ENCODE data around the gene LIMK2.
A peak's percentile ranks its signal among the peaks of the same experiment; 100 is the strongest.
"Not testable (repeated sequence)": the region's sequence is repeated elsewhere in the genome, so short reads cannot be mapped to it uniquely, and the experiment has no call there.

The LIMK2 gene

GRCh38 chr22:31241200-31241599, 29.1 kb downstream of the LIMK2 start:
- no peaks in the 10 kb centered on the region for H3K4me1 ChIP-seq (ENCODE audit: control insufficient read depth in 5 of 5, insufficient read depth in 5 of 5, low read length in 5 of 5)
- no peaks in the 10 kb centered on the region for H3K27me3 ChIP-seq (ENCODE audit: control insufficient read depth in 5 of 5, insufficient read depth in 4 of 5, low read length in 5 of 5)
- peaks cover 0 to 10% (median 7%) of the 10 kb centered on the region in 5 donors for H3K36me3 ChIP-seq (ENCODE audit: control insufficient read depth in 5 of 5, insufficient read depth in 5 of 5, low read length in 5 of 5)
- H3K9ac ChIP-seq (ENCODE audit: low read length in 5 of 5): no peak overlapping the region
- no peaks in the 10 kb centered on the region for H3K9me3 ChIP-seq (ENCODE audit: control insufficient read depth in 5 of 5, low read length in 5 of 5)
- H3K4me3 ChIP-seq (ENCODE audit: low read depth in 1 of 5, low read length in 5 of 5): no peak overlapping the region
- H3K27ac ChIP-seq (ENCODE audit: low read depth, low read length): no peak overlapping the region

- Histone ChIP-seq H3K9me3 (ENCODE audit: control insufficient read depth in 5 of 5, low read length in 5 of 5) (no peaks in the 10 kb centered on the region), H3K36me3 (ENCODE audit: control insufficient read depth in 5 of 5, insufficient read depth in 5 of 5, low read length in 5 of 5) (peaks cover 0 to 10% (median 7%) of the 10 kb centered on the region in 5 donors), H3K9ac (ENCODE audit: low read length in 5 of 5) (no peak overlapping the region), H3K4me1 (ENCODE audit: control insufficient read depth in 5 of 5, insufficient read depth in 5 of 5, low read length in 5 of 5) (no peaks in the 10 kb centered on the region), H3K27ac (ENCODE audit: low read depth, low read length) (no peak overlapping the region), H3K27me3 (ENCODE audit: control insufficient read depth in 5 of 5, insufficient read depth in 4 of 5, low read length in 5 of 5) (no peaks in the 10 kb centered on the region), H3K4me3 (ENCODE audit: low read depth in 1 of 5, low read length in 5 of 5) (no peak overlapping the region)
These were observed 29.8 kb downstream of the LIMK2 start for GRCh38 chr22:31241936-31242335.

DNA sequence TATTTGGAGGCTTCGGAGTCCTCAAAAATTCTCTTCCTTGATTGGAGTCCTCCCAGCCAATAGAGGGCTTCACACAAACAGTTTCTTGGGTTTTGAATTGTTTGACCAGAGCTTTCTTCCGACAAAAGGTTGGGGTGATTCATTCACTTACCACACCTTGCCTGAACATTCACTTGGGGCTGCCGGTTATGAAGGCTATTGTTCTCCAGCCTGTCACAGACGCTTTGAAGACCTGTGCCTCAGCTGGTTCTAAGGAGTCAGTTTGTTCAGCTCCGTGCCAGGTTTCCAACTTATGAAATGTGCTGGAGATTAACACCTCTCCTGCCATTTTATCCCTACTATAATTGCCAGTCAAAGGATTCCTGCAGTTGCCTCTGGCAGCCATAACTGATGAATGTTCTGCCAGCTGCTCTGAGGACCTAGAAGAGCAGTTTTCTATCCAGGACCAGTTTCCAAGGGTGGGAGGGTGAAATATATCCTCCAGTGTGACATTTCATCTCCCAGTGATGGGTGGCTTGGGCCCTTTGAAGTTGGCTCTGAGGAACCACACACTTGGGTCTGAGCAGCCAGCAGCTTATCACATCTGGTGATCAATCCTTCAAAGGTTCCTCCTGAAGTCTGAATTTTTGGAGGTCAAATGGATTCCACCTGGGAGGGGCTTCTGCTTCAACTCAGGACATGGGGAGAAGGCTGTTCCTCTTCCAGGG, 31.4 kb downstream of the LIMK2 start:
- Histone ChIP-seq H3K9me3 (ENCODE audit: control insufficient read depth in 5 of 5, low read length in 5 of 5) (no peaks in the 10 kb centered on the region), H3K9ac (ENCODE audit: low read length in 5 of 5) (no peak overlapping the region), H3K27ac (ENCODE audit: low read depth, low read length) (no peak overlapping the region), H3K36me3 (ENCODE audit: control insufficient read depth in 5 of 5, insufficient read depth in 5 of 5, low read length in 5 of 5) (peaks cover 0 to 10% (median 7%) of the 10 kb centered on the region in 5 donors), H3K4me3 (ENCODE audit: low read depth in 1 of 5, low read length in 5 of 5) (no peak overlapping the region), H3K27me3 (ENCODE audit: control insufficient read depth in 5 of 5, insufficient read depth in 4 of 5, low read length in 5 of 5) (no peaks in the 10 kb centered on the region), H3K4me1 (ENCODE audit: control insufficient read depth in 5 of 5, insufficient read depth in 5 of 5, low read length in 5 of 5) (peaks cover 0 to 11% (median 10%) of the 10 kb centered on the region in 5 donors)

DNA sequence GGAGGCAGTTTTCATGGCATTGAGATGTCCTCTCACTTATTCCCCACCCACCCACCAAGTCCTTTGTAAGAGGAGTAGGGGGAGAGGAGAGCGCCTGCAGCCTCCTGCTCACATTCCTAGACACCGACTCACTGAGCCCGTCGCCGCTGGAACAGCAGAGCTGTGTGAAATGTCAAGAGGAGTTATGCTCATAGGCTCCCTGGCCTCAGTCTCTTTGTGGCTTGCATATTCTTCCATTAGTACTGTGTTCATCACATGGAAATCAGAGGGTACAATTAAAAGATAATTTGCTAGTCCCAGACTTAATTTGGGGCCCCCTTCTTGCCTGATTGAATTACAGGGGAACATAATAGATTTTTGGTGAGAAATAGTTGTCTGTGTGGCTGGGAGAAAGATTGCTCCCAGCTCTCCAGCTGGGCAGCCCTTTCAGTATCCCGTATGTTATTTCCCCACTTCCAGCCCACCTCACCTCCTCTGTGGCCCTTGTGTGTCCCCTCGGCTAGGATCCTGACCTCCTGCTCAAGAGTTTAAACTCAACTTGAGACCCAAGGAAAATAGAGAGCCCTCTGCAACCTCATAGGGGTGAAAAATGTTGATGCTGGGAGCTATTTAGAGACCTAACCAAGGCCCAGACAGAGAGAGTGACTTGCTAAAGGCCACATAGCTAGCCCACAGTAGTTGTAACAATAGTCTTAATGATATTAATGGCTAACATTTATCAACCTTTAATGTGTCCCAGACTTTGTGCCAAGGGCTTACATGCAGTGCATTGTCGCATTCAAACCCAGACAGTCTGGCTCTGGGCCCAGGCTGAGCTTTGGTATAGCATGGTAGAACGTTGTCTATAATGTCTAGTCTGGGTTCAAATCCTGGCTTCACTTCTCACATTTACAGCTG, 32.2 kb downstream of the LIMK2 start:
- no peak overlapping the region for H3K4me3 ChIP-seq (ENCODE audit: low read depth in 1 of 5, low read length in 5 of 5)

DNA sequence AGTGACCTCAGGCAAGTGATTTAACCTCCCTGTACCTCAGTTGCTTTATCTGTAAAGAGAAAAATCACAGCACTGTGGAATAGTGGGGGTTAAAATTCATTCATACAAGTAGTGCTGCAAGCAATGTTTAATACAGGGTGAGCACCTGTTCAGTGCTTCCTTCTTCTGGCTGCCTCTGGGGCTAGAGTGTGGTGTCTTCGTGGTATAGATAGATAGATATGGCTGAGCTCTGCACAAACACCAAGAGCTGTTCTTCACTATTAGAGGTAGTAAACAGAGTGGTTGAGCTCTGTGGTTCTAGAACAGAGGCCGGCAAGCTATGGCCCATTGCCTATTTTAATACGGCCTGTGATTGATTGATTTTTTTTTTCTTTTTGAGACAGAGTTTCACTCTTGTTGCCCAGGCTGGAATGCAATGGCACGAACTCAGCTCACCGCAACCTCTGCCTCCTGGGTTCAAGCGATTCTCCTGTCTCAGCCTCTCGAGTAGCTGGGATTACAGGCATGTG, 32.9 kb downstream of the LIMK2 start:
- H3K9me3 ChIP-seq (ENCODE audit: control insufficient read depth in 5 of 5, low read length in 5 of 5): no peaks in the 10 kb centered on the region
- H3K36me3 ChIP-seq (ENCODE audit: control insufficient read depth in 5 of 5, insufficient read depth in 5 of 5, low read length in 5 of 5): peaks cover 0 to 7% (median 3%) of the 10 kb centered on the region in 5 donors
- H3K4me1 ChIP-seq (ENCODE audit: control insufficient read depth in 5 of 5, insufficient read depth in 5 of 5, low read length in 5 of 5): peaks cover 1 to 25% (median 22%) of the 10 kb centered on the region in 5 donors
- H3K27ac ChIP-seq (ENCODE audit: low read depth, low read length): no peak overlapping the region
- H3K9ac ChIP-seq (ENCODE audit: low read length in 5 of 5): no peak overlapping the region
- no peak overlapping the region for H3K4me3 ChIP-seq (ENCODE audit: low read depth in 1 of 5, low read length in 5 of 5)
- H3K27me3 ChIP-seq (ENCODE audit: control insufficient read depth in 5 of 5, insufficient read depth in 4 of 5, low read length in 5 of 5): no peaks in the 10 kb centered on the region

More for the DNA sequence above, 32.2 kb downstream of the LIMK2 start:
- Histone ChIP-seq H3K4me1 (ENCODE audit: control insufficient read depth in 5 of 5, insufficient read depth in 5 of 5, low read length in 5 of 5) (peaks cover 1 to 19% (median 18%) of the 10 kb centered on the region in 5 donors), H3K9me3 (ENCODE audit: control insufficient read depth in 5 of 5, low read length in 5 of 5) (no peaks in the 10 kb centered on the region), H3K27ac (ENCODE audit: low read depth, low read length) (no peak overlapping the region), H3K9ac (ENCODE audit: low read length in 5 of 5) (no peak overlapping the region), H3K27me3 (ENCODE audit: control insufficient read depth in 5 of 5, insufficient read depth in 4 of 5, low read length in 5 of 5) (no peaks in the 10 kb centered on the region), H3K36me3 (ENCODE audit: control insufficient read depth in 5 of 5, insufficient read depth in 5 of 5, low read length in 5 of 5) (peaks cover 0 to 7% (median 4%) of the 10 kb centered on the region in 5 donors)

DNA sequence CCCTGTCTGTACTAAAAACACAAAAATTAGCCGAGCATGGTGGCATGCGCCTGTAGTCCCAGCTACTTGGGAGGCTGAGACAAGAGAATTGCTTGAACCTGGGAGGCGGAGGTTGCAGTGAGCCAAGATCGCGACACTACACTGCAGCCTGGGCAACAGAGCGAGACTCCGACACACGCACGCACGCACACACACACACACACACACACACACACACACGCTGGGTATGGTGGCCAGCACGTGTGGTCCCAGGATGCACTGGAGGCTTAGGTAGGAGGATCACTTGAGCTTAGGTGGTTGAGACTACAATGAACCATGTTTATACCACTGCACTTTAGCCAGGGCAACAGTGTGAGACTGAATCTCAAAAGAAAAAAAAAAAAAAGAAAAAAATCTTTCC, 33.9 kb downstream of the LIMK2 start:
- H3K9me3 ChIP-seq (ENCODE audit: control insufficient read depth in 5 of 5, low read length in 5 of 5); H3K27ac ChIP-seq (ENCODE audit: low read depth, low read length); H3K9ac ChIP-seq (ENCODE audit: low read length in 5 of 5); H3K4me3 ChIP-seq (ENCODE audit: low read depth in 1 of 5, low read length in 5 of 5); H3K27me3 ChIP-seq (ENCODE audit: control insufficient read depth in 5 of 5, insufficient read depth in 4 of 5, low read length in 5 of 5); H3K36me3 ChIP-seq (ENCODE audit: control insufficient read depth in 5 of 5, insufficient read depth in 5 of 5, low read length in 5 of 5): not testable (repeated sequence)
- peaks cover 1 to 32% (median 29%) of the 10 kb centered on the region in 5 donors for H3K4me1 ChIP-seq (ENCODE audit: control insufficient read depth in 5 of 5, insufficient read depth in 5 of 5, low read length in 5 of 5)

- H3K4me1 ChIP-seq (ENCODE audit: control insufficient read depth in 5 of 5, insufficient read depth in 5 of 5, low read length in 5 of 5): peaks cover 1 to 35% (median 29%) of the 10 kb centered on the region in 5 donors
- H3K4me3 ChIP-seq (ENCODE audit: low read depth in 1 of 5, low read length in 5 of 5): no peak overlapping the region
- no peaks in the 10 kb centered on the region for H3K36me3 ChIP-seq (ENCODE audit: control insufficient read depth in 5 of 5, insufficient read depth in 5 of 5, low read length in 5 of 5)
- H3K9me3 ChIP-seq (ENCODE audit: control insufficient read depth in 5 of 5, low read length in 5 of 5): no peaks in the 10 kb centered on the region
- no peak overlapping the region for H3K27ac ChIP-seq (ENCODE audit: low read depth, low read length)
- no peak overlapping the region for H3K9ac ChIP-seq (ENCODE audit: low read length in 5 of 5)
- H3K27me3 ChIP-seq (ENCODE audit: control insufficient read depth in 5 of 5, insufficient read depth in 4 of 5, low read length in 5 of 5): no peaks in the 10 kb centered on the region
These were observed 34.6 kb downstream of the LIMK2 start for GRCh38 chr22:31246687-31247086.

DNA sequence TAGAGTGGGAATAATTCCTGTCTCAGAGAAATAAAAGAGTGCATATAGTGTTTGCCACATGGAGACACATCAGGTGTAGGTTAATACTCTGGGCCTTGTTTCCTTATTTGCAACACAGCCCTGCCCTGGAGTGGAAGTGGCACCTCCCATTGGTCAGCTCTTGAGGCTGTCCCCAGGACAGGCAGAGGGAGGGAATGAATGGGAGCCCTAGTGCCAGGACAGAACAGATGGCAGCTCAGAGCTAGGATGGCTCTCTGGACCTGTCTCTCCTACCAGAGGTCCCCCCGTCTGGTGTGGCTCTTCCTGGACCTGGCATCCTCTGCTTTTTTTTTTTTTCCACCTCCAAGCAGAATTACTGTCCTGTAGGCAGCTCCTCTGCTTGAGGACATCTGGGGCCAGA, 35.6 kb downstream of the LIMK2 start:
- Histone ChIP-seq H3K27me3 (ENCODE audit: control insufficient read depth in 5 of 5, insufficient read depth in 4 of 5, low read length in 5 of 5) (no peaks in the 10 kb centered on the region), H3K9me3 (ENCODE audit: control insufficient read depth in 5 of 5, low read length in 5 of 5) (no peaks in the 10 kb centered on the region), H3K4me1 (ENCODE audit: control insufficient read depth in 5 of 5, insufficient read depth in 5 of 5, low read length in 5 of 5) (peaks cover 1 to 35% (median 29%) of the 10 kb centered on the region in 5 donors), H3K4me3 (ENCODE audit: low read depth in 1 of 5, low read length in 5 of 5) (peak overlapping the region; percentile 53 to 72 (median 60)), H3K36me3 (ENCODE audit: control insufficient read depth in 5 of 5, insufficient read depth in 5 of 5, low read length in 5 of 5) (no peaks in the 10 kb centered on the region), H3K27ac (ENCODE audit: low read depth, low read length) (no peak overlapping the region), H3K9ac (ENCODE audit: low read length in 5 of 5) (peak overlapping the region in 2 of 5 donors; percentile 33 to 73)

GRCh38 chr22:31248138-31248745, 36.1 kb downstream of the LIMK2 start:
- no peaks in the 10 kb centered on the region for H3K27me3 ChIP-seq (ENCODE audit: control insufficient read depth in 5 of 5, insufficient read depth in 4 of 5, low read length in 5 of 5)
- H3K27ac ChIP-seq (ENCODE audit: low read depth, low read length): peak overlapping the region; percentile 37
- peaks cover 1 to 35% (median 32%) of the 10 kb centered on the region in 5 donors for H3K4me1 ChIP-seq (ENCODE audit: control insufficient read depth in 5 of 5, insufficient read depth in 5 of 5, low read length in 5 of 5)
- H3K9ac ChIP-seq (ENCODE audit: low read length in 5 of 5): peak overlapping the region; percentile 33 to 73 (median 53)
- peak overlapping the region; percentile 53 to 72 (median 60) for H3K4me3 ChIP-seq (ENCODE audit: low read depth in 1 of 5, low read length in 5 of 5)
- no peaks in the 10 kb centered on the region for H3K9me3 ChIP-seq (ENCODE audit: control insufficient read depth in 5 of 5, low read length in 5 of 5)
- no peaks in the 10 kb centered on the region for H3K36me3 ChIP-seq (ENCODE audit: control insufficient read depth in 5 of 5, insufficient read depth in 5 of 5, low read length in 5 of 5)

Data from subcutaneous abdominal adipose tissue (tissue), 5 donors.